Measurements from ENCODE around the gene RAP1GDS1.

RAP1GDS1 gene

GRCh38 chr4:98468709-98469108, 207.5 kb downstream of the RAP1GDS1 start:
- TF ChIP-seq CTCF (IDR thresholded peaks at IDR 0.05) = no peak
- Histone ChIP-seq H3K4me3 (ENCODE audit: low read depth in 1 of 2, low read length in 1 of 2) (no peak overlapping the region), H3K4me1 (ENCODE audit: control insufficient read depth in 1 of 2, insufficient read depth in 1 of 2, low read depth in 1 of 2, low read length in 1 of 2) (no peaks in the 10 kb centered on the region), H3K9me3 (no peaks in the 10 kb centered on the region), H3K27ac (no peak overlapping the region), H3K27me3 (peaks cover 13% of the 10 kb centered on the region), H3K36me3 (no peaks in the 10 kb centered on the region)

GRCh38 chr4:98469771-98470170, 208.6 kb downstream of the RAP1GDS1 start:
- no peak for TF ChIP-seq CTCF (IDR thresholded peaks at IDR 0.05)
- no peaks in the 10 kb centered on the region for H3K36me3 ChIP-seq
- no peak overlapping the region for H3K27ac ChIP-seq
- H3K4me3 ChIP-seq (ENCODE audit: low read depth in 1 of 2, low read length in 1 of 2) = no peak overlapping the region
- H3K9me3 ChIP-seq = no peaks in the 10 kb centered on the region
- peaks cover 13% of the 10 kb centered on the region for H3K27me3 ChIP-seq
- no peaks in the 10 kb centered on the region for H3K4me1 ChIP-seq (ENCODE audit: control insufficient read depth in 1 of 2, insufficient read depth in 1 of 2, low read depth in 1 of 2, low read length in 1 of 2)

GRCh38 chr4:98470366-98470765, 209.2 kb downstream of the RAP1GDS1 start:
- no peaks in the 10 kb centered on the region for H3K9me3 ChIP-seq
- peaks cover 13% of the 10 kb centered on the region for H3K27me3 ChIP-seq
- no peaks in the 10 kb centered on the region for H3K36me3 ChIP-seq
- no peak overlapping the region for H3K4me3 ChIP-seq (ENCODE audit: low read depth in 1 of 2, low read length in 1 of 2)
- H3K27ac ChIP-seq = no peak overlapping the region
- H3K4me1 ChIP-seq (ENCODE audit: control insufficient read depth in 1 of 2, insufficient read depth in 1 of 2, low read depth in 1 of 2, low read length in 1 of 2) = no peaks in the 10 kb centered on the region
- no peak for TF ChIP-seq CTCF (IDR thresholded peaks at IDR 0.05)

DNA sequence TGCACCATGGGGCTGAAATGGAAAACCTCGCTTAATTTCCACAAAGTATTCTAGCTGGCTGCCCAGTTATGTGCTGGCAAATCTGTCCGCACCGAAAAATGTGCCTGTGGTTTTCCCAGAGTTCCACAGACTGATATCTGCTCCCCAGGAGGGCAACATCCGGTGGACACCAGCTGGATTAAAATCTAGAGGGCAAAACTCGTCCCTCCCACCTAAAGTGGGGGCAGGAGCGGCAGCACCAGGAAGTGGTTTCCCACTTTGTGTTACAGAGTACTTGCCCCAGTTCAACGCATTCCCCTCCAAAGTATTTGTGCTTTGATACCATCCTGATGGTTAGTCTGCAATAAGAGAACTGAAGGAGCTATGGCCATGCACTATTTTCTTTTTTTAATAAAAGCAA, 209.6 kb downstream of the RAP1GDS1 start:
- Histone ChIP-seq H3K4me1 (ENCODE audit: control insufficient read depth in 1 of 2, insufficient read depth in 1 of 2, low read depth in 1 of 2, low read length in 1 of 2) (no peaks in the 10 kb centered on the region), H3K36me3 (no peaks in the 10 kb centered on the region), H3K4me3 (ENCODE audit: low read depth in 1 of 2, low read length in 1 of 2) (no peak overlapping the region), H3K9me3 (no peaks in the 10 kb centered on the region), H3K27me3 (peaks cover 13% of the 10 kb centered on the region), H3K27ac (no peak overlapping the region)
- TF ChIP-seq CTCF (IDR thresholded peaks at IDR 0.05) = no peak

- no peak for TF ChIP-seq CTCF (IDR thresholded peaks at IDR 0.05)
- Histone ChIP-seq H3K27ac (no peak overlapping the region), H3K4me1 (ENCODE audit: control insufficient read depth in 1 of 2, insufficient read depth in 1 of 2, low read depth in 1 of 2, low read length in 1 of 2) (no peaks in the 10 kb centered on the region), H3K9me3 (no peaks in the 10 kb centered on the region), H3K4me3 (ENCODE audit: low read depth in 1 of 2, low read length in 1 of 2) (no peak overlapping the region), H3K27me3 (peaks cover 8% of the 10 kb centered on the region), H3K36me3 (no peaks in the 10 kb centered on the region)
Observed at GRCh38 chr4:98473046-98473445, 211.9 kb downstream of the RAP1GDS1 start.

DNA sequence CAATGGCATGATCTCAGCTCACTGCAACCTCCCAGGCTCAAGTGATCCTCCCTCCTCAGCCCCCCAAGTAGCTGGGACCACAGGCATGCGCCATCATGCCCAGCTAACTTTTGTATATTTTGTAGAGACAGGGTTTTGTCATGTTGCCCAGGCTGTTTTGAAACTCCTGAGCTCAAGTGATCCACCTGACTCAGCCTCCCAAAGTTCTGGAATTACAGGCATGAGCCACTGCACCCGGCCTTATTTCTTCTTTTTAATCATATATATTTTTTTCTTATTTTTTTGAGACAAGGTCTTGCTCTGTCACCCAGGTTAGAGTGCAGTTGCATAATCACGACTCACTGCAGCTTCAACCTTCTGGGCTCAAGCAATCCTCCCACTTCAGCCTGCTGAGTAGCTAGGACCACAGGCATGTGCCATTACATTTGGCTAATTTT, 213.2 kb downstream of the RAP1GDS1 start:
- Histone ChIP-seq H3K4me1 (ENCODE audit: control insufficient read depth in 1 of 2, insufficient read depth in 1 of 2, low read depth in 1 of 2, low read length in 1 of 2) (no peaks in the 10 kb centered on the region), H3K27me3 (no peaks in the 10 kb centered on the region), H3K4me3 (ENCODE audit: low read depth in 1 of 2, low read length in 1 of 2) (no peak overlapping the region), H3K27ac (no peak overlapping the region), H3K36me3 (no peaks in the 10 kb centered on the region), H3K9me3 (no peaks in the 10 kb centered on the region)
- TF ChIP-seq CTCF (IDR thresholded peaks at IDR 0.05) = no peak
